Smooth muscle cell (in vitro differentiated cells): Measurements from ENCODE around the gene RSPH3. TPM values are rescaled to one million over a fixed set of nuclear protein-coding genes. Genes with fewer than 3 reads are reported as not detected.

Source experiments
- DNase-seq: peaks from one replicate; lab custom pipeline; 2025; ENCODE audit not compliant: unreplicated experiment; lab: John Stamatoyannopoulos, UW
- H2AFZ ChIP-seq: fragments of 200-600 bp; sonication (generic); 2 replicates; pipeline ENCODE4 v1.6.0; 2016; ENCODE audit warnings: antibody characterized with exemption, low read depth, mild to moderate bottlenecking
- H3F3A ChIP-seq: fragments of 200-600 bp; sonication (generic); 2 replicates; pipeline ENCODE4 v1.6.0; 2017; ENCODE audit warnings: antibody characterized with exemption, low read depth
- H3K27ac ChIP-seq: fragments of 200-600 bp; sonication (generic); 2 replicates; pipeline ENCODE4 v1.5.1; 2016; ENCODE audit warnings: low read depth, mild to moderate bottlenecking
- H3K27me3 ChIP-seq: fragments of 200-600 bp; sonication (generic); 2 replicates; pipeline ENCODE4 v1.6.1; 2016; ENCODE audit warnings: low read depth, mild to moderate bottlenecking
- H3K36me3 ChIP-seq: fragments of 200-600 bp; sonication (generic); 2 replicates; pipeline ENCODE4 v1.5.1; 2016; ENCODE audit warnings: low read depth
- H3K4me1 ChIP-seq: fragments of 200-600 bp; sonication (generic); 2 replicates; pipeline ENCODE4 v1.5.1; 2016; ENCODE audit warnings: low read depth
- H3K4me2 ChIP-seq: fragments of 200-600 bp; sonication (generic); 2 replicates; pipeline ENCODE4 v1.6.0; 2016; ENCODE audit warnings: mild to moderate bottlenecking
- H3K4me3 ChIP-seq: fragments of 200-600 bp; sonication (generic); 2 replicates; pipeline ENCODE4 v1.5.1; 2016; ENCODE audit warnings: mild to moderate bottlenecking
- H3K79me2 ChIP-seq: fragments of 200-600 bp; sonication (generic); 2 replicates; pipeline ENCODE4 v1.6.0; 2016; ENCODE audit warnings: low read depth, mild to moderate bottlenecking
- H3K9ac ChIP-seq: fragments of 200-600 bp; sonication (generic); 2 replicates; pipeline ENCODE4 v1.6.0; 2016; ENCODE audit warnings: low read depth
- H3K9me3 ChIP-seq: fragments of 200-600 bp; sonication (generic); replicated peaks from 2 replicates; pipeline ENCODE4 v1.5.1; 2016; ENCODE audit warnings: low read depth
- H4K20me1 ChIP-seq: fragments of 200-600 bp; sonication (generic); 2 replicates; pipeline ENCODE4 v1.6.0; 2016; ENCODE audit warnings: low read depth
- WGBS: methylation state at CpG from one replicate; pipeline ENCODE4 v1.1.7; 2016; ENCODE audit warnings: low lambda C conversion rate; 5-methylcytosine and 5-hydroxymethylcytosine counted together
- polyA plus RNA-seq: library from polyadenylated mRNA; unstranded; fragments of >200 nt; fragmentation: Nextera tagmentation; extraction: Ambion mirVana; gene quantifications from 2 replicates; pipeline ENCODE4 v1.2.1, GENCODE V29; 2016
- total RNA-seq: library from RNA; depleted of rRNA; stranded (reverse); fragments of >200 nt; gene quantifications from 2 replicates; pipeline ENCODE4 v1.2.3, GENCODE V29; 2014
- TF ChIP-seq, protein P1 (sequence below): fragments of 200-600 bp; sonication (generic); IDR thresholded peaks from 2 replicates; pipeline ENCODE4 v1.5.1; 2017; ENCODE audit warnings: borderline replicate concordance, mild to moderate bottlenecking, antibody characterized with exemption; ENCODE audit not compliant: insufficient read depth, poor library complexity, severe bottlenecking

RSPH3 gene
- total and polyA plus RNA-seq, 2 experiments from 2014 or later: 7.1 to 7.5 TPM

DNA sequence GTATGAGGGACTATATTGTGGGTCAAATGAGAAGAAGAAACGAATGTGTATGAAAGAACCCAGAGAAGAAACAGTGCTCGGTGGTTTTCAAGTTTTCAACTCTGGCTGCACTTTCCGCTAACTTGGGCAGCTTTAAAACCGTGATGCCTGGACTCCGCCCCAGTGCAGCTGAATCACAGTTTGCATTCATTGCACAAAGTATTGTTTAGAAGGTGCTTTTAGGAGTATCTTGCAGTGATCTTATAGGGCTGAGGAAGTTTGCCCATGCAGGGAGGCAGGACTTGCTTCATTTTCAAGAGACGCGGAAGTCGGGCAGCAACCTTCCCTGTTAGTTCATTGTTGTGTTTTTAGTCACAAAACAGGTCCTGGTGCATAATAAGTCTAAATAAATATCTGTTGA is 52.7 kb downstream of the RSPH3 start:
- no peak overlapping the region for H3K4me2 ChIP-seq
- H3K79me2 ChIP-seq: no peaks in the 10 kb centered on the region
- no peak overlapping the region for H3K27ac ChIP-seq
- H3K9me3 ChIP-seq: no peaks in the 10 kb centered on the region
- H4K20me1 ChIP-seq: no peaks in the 10 kb centered on the region
- WGBS: 89% methylated on average over 8 of the region's 8 CpGs
- no peaks in the 10 kb centered on the region for H3F3A ChIP-seq
- H3K4me3 ChIP-seq: no peak overlapping the region
- TF ChIP-seq, protein P1, sequence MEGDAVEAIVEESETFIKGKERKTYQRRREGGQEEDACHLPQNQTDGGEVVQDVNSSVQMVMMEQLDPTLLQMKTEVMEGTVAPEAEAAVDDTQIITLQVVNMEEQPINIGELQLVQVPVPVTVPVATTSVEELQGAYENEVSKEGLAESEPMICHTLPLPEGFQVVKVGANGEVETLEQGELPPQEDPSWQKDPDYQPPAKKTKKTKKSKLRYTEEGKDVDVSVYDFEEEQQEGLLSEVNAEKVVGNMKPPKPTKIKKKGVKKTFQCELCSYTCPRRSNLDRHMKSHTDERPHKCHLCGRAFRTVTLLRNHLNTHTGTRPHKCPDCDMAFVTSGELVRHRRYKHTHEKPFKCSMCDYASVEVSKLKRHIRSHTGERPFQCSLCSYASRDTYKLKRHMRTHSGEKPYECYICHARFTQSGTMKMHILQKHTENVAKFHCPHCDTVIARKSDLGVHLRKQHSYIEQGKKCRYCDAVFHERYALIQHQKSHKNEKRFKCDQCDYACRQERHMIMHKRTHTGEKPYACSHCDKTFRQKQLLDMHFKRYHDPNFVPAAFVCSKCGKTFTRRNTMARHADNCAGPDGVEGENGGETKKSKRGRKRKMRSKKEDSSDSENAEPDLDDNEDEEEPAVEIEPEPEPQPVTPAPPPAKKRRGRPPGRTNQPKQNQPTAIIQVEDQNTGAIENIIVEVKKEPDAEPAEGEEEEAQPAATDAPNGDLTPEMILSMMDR: no peak
- H3K4me1 ChIP-seq: no peaks in the 10 kb centered on the region
- H2AFZ ChIP-seq: no peak overlapping the region
- H3K36me3 ChIP-seq: no peaks in the 10 kb centered on the region
- no peak for DNase-seq
- no peak overlapping the region for H3K9ac ChIP-seq
- no peaks in the 10 kb centered on the region for H3K27me3 ChIP-seq

DNA sequence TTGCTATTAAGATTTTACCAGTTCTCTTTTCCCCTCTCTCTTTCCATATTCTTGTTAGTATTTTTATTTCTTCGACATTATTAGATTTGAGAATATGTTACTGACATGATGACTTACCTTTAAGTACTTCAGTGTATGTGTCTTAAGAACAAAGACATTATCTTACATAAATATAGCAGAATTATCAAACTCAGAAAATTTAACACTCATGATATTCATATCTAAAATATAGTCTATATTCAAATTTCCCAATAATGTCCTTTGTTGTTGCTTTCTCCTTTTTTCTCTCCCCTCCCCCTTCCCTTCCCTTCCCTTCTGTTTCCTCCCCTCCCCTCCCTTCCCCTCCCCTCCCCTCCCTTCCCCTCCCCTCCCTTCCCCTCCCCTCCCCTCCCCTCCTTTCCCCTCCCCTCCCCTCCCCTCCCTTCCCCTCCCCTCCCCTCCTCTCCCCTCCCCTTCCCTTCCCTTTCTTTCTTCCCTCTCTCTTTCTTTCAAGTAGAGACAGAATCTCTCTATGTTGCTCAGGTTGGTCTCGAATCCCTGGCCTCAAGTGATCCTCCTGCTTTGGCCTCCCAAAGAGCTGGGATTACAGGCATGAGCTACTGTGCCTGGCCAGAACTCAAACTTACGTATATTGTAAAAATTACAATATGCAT is 56.5 kb downstream of the RSPH3 start:
- Histone ChIP-seq H3K79me2 (no peaks in the 10 kb centered on the region), H3K27me3 (no peaks in the 10 kb centered on the region), H3K27ac (no peak overlapping the region), H3K9ac (no peak overlapping the region), H3K36me3 (no peaks in the 10 kb centered on the region), H3K4me2 (no peak overlapping the region), H3K9me3 (no peaks in the 10 kb centered on the region), H2AFZ (no peak overlapping the region), H3K4me3 (no peak overlapping the region), H4K20me1 (no peaks in the 10 kb centered on the region), H3K4me1 (no peaks in the 10 kb centered on the region), H3F3A (no peaks in the 10 kb centered on the region)
- TF ChIP-seq, protein P1: no peak
- DNase-seq: no peak
- WGBS: 96% methylated on average over 3 of the region's 3 CpGs

DNA sequence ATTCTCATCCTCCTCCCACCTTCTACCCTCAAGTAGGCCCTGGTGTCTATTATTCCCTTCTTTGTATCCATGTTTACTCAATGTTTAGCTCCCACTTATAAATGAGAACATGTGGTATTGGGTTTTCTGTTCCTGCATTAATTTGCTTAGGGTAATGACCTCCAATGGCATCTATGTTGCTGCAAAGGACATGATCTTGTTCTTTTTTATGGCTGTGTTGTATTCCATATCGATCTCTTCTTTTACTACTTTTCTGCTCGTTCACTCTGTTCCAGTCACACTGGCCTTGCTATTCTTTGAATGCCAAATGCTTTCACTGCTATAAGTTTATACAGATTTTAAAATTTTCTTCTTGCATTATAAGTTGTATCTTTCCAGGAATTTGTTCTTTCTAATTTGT is 57.7 kb downstream of the RSPH3 start:
- Histone ChIP-seq H3F3A (no peaks in the 10 kb centered on the region), H3K4me2 (no peak overlapping the region), H3K4me1 (no peaks in the 10 kb centered on the region), H3K36me3 (no peaks in the 10 kb centered on the region), H2AFZ (no peak overlapping the region), H3K27ac (no peak overlapping the region), H3K9ac (no peak overlapping the region), H4K20me1 (no peaks in the 10 kb centered on the region), H3K9me3 (no peaks in the 10 kb centered on the region), H3K4me3 (no peak overlapping the region), H3K27me3 (no peaks in the 10 kb centered on the region), H3K79me2 (no peaks in the 10 kb centered on the region)
- TF ChIP-seq, protein P1: no peak
- DNase-seq: no peak
- WGBS: 97% methylated on average over 2 of the region's 2 CpGs

DNA sequence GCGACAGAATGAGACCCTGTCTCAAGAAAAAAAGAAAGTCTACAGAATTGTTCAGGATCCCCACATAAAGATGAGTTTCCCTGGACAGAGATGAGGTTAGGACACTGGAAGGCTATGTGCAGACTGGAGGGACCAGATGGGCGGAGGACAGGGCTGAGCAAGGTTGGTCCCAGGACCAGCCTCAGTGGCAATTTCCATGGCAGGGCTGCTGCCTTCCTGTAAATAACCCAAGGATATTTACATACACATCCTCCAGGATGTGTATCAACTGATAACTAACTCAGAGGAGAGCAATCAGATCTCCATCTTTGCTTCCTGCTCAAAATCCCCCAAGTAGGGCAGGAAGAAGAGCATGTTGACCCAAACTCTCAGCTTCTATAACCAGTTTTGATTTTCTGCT is 58.8 kb downstream of the RSPH3 start:
- Histone ChIP-seq H3K4me2 (no peak overlapping the region), H3K27ac (no peak overlapping the region), H3K4me1 (no peaks in the 10 kb centered on the region), H3K9me3 (no peaks in the 10 kb centered on the region), H3K79me2 (no peaks in the 10 kb centered on the region), H3K27me3 (no peaks in the 10 kb centered on the region), H3K9ac (no peak overlapping the region), H3K4me3 (no peak overlapping the region), H2AFZ (no peak overlapping the region), H3K36me3 (no peaks in the 10 kb centered on the region), H4K20me1 (no peaks in the 10 kb centered on the region), H3F3A (no peaks in the 10 kb centered on the region)
- TF ChIP-seq, protein P1: no peak
- WGBS: 96% methylated on average over 2 of the region's 2 CpGs
- DNase-seq: no peak
